ENCODE measurements around the gene ZNF45.

DNA sequence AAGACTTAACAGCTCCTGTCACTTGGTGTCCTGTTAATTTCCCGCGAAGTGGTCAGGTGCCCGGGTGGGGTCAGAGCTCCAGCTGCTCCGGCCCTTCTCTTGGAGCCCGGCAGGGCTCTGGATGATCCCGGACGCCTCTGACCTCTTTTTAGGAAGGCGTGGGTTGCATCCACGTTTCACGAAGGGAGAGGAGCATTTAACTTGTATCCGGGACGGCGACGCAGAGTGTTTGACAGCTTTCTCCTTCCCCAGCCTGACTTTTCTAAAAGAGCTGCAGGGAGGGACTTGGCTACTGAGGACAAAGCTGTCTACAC lies 49.6 kb upstream of the ZNF45 start:
- TF ChIP-seq FOXM1 (IDR thresholded peaks at IDR 0.05; ENCODE audit: borderline replicate concordance) (no peak), ELF4 (IDR thresholded peaks at IDR 0.05) (no peak), SUZ12 (IDR thresholded peaks at IDR 0.05) (no peak), SP1 (IDR thresholded peaks at IDR 0.05) (no peak), FOXA1 (IDR thresholded peaks at IDR 0.05) (no peak), PKNOX1 (IDR thresholded peaks at IDR 0.05) (no peak), BHLHE40 (IDR thresholded peaks at IDR 0.05; ENCODE audit: borderline replicate concordance) (no peak), LEF1 (IDR thresholded peaks at IDR 0.05; ENCODE audit: borderline replicate concordance) (no peak), L3MBTL2 (conservative IDR thresholded peaks at IDR 0.05) (no peak), TARDBP (IDR thresholded peaks at IDR 0.05) (no peak), ZNF384 (IDR thresholded peaks at IDR 0.05) (no peak), CTBP1 (IDR thresholded peaks at IDR 0.05; ENCODE audit: borderline replicate concordance) (no peak), NFRKB (IDR thresholded peaks at IDR 0.05) (no peak)

Data from HEK293T (cell line).